NOMO-1 treated with DMSO at 0.1 percent for 48 hours (cell line): ENCODE measurements around the gene RMDN3.

ENCODE experiments used
- DNase-seq: peaks from one replicate; lab custom pipeline; 2025; ENCODE audit not compliant: unreplicated experiment; lab: John Stamatoyannopoulos, UW

RMDN3 gene, protein sequence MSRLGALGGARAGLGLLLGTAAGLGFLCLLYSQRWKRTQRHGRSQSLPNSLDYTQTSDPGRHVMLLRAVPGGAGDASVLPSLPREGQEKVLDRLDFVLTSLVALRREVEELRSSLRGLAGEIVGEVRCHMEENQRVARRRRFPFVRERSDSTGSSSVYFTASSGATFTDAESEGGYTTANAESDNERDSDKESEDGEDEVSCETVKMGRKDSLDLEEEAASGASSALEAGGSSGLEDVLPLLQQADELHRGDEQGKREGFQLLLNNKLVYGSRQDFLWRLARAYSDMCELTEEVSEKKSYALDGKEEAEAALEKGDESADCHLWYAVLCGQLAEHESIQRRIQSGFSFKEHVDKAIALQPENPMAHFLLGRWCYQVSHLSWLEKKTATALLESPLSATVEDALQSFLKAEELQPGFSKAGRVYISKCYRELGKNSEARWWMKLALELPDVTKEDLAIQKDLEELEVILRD

DNA sequence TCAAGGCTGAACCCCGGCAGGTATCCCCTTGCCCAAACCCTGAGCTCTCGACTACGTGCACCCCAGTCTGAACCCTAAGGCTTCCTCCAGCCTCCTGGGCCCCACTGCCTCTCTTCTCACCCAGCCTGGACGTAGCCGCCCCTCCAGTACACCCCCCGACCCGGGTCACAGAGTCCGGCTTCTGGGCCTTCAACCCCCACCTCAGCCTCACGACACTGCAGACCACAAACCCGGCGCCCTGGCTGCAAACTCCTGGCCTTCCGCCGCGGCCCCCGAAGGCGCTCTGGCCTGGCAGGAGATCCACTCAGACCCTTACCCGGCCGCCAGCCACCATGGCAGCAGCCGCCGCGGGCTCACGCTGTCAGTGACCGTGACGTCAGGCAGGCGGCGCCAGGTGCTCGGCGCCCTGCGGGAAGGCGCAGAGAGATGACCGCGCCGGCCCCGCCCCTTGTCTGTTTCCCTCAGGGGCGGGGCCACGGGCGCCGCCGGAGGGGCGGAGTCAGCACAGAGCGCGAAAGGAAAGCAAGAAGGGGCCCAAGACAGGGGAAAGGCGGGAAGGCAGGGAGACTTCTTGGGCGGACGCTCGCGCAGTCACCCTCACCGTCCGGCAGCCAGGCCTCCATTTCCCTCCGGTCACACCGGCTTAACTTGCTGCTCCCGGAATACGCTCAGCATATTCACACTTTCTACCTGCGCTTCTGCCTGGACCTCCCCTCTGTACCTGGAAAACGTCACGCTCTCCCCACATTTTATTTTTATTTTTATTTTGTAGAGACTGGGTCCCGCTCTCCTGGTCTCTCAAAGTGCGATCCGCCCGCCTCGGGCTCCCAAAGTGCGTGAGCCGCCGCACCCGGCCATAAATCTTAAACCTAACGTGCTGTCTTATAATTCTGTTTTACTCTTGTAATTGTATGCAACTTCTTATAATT is at the start of gene RMDN3:
Gene RMDN3, minus strand, starts transcription at position 372 of the 929 bp plus-strand sequence. CDS start 471 bp downstream, outside the sequence.
- peak; percentile 91 for DNase-seq

DNA sequence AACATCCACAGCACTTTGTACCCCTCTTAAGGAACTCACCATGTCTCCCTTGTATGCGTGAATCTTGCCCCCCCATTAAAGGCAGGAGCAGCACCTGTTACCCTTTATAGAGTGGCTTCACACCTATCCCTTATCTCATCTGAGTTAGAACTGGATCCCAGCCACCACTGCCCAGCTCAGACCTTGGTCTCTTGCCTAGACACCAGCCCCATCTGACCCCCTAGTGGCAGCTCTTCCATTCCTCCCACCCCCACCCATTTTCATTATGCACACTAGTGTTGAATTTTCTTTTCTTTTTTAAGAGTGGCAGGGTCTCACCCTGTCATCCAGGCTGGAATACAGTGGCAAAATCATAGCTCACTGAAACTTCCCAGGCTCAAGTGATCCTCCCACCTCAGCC is 48.6 kb upstream of the RMDN3 start:
- no peak for DNase-seq

DNA sequence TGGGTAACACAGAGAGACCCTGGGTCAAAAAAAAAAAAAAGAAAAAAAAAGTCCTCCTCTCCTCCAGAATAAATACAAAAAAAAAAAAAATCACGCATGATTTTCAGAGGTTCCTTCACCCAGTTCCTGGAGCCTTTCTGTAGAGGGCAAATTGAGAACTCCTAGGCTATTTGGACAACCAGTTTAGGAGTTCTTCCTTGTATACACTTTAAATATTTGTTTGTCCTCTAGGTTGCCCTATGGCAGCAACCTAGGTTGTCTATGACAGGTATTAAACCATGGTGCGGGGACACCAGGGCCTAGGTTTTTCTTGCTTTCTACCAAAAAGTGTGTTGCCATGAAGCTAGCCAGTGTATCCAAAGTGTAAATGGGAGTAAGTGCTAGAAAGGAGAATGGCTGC is 48.0 kb upstream of the RMDN3 start:
- DNase-seq = no peak

DNA sequence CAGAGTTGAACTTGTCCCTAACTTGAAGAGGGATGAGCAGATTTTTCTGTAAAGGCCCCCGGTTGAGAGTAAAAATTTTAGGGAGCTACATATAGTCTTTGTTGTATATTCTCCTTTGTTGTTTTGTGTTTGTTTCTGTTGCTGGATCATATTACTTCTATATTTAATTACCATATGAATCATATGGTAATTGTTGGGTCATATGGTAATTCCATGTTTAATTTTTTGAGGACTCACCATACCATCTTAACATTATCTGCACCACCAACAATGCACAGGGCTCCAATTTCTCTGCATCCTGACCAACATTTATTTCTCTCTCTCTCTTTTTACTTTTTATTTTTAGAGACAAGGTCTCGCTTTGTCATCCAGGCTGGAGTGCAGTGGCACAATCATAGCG is 44.5 kb upstream of the RMDN3 start:
- no peak for DNase-seq

GRCh38 chr15:40796512-40796911 is 41.5 kb upstream of the RMDN3 start:
- DNase-seq = no peak

DNA sequence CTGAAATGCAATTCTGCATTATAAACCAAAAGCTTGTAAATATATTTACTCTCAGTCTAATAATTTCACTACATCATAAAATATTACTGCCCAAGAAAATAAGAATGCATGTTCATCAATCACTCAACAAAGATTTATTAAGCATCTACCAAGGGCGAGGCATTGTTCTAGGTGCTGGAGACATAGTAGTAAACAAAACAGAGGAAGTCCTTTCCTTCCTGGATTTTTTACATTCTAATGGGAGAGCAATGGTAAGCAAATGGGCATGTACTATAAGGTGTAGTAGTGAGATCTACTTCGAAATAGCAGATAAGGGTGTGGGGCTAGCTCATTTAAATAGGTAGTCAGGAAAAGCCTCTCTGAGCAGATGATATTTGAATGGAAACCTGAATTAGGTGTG is 41.0 kb upstream of the RMDN3 start:
- DNase-seq = no peak

DNA sequence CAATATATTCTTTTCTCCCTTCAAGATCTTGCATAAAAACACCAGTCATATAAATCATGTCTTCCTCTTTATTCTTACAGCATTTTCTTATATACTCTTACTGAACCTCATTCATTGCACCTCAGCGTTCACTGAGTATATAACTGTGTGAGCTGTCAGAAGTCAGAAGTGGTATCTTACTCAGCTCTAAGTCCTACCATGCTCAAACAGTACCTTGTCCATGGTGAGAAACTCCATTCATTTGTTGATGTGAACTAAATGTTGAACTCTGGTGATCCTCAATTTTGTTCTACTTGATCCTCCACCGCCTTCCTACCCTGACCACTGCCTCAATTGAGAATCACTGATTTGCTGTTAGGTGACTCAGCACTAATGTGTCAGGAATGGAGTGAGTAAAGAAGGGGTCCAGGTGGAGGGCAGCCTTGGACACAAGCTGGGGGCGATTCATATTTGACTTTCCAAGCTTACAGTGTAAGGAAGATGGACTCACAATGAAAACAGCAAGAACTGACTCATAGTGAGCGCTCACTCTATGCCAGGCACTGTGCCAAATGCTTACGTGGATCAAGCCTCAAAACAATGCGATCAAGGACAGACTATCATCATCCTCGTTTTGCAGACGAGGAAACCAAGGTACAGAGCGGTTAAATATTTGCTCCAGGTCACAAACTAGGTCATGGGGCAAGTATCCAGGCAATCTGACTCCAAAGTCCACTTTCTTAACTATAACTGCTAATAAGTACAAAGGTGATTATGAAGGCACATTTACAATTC is 38.3 kb upstream of the RMDN3 start:
- no peak for DNase-seq

DNA sequence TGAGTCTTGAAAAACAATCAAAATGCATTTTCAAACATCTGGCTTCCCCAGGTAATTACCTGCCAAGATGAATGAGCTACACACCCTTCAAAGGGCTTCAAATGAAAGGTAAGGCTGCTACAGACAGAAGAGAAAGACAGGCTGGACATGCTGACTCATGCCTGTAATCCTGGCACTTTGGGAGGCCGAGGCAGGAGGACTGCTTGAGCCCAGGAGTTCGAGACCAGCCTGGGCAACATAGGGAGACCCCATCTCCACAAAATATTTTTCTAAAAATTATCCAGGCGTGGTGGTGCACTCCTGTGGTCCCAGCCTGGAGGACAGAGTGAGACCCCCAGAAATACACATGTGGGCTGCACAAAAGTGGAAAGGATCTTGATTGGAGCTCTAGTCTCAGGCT is 37.3 kb upstream of the RMDN3 start:
- no peak for DNase-seq

GRCh38 chr15:40790718-40791117 is 35.7 kb upstream of the RMDN3 start:
- DNase-seq = no peak

DNA sequence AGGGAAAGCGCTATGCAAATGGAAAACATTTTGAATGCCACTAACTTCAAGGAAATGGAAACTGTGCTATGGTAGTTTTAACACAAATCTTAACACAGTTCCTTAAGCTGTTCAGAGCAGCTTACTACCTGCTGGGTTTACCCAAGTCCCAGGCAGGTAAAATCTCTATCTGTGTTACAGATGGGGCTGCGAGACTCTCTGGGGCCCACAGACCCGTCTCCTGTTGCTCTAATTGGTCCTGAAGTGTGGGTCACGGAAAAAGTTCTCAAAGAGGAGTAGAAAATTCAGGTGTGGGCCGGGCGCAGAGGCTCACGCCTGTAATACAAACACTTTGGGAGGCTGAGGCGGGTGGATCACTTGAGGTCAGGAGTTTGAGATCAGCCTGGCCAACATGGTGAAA is 34.9 kb upstream of the RMDN3 start:
- DNase-seq = no peak

GRCh38 chr15:40789119-40789518 is 34.1 kb upstream of the RMDN3 start:
- no peak for DNase-seq

- no peak for DNase-seq
Observed at GRCh38 chr15:40787991-40788390, 32.9 kb upstream of the RMDN3 start.

- DNase-seq = peak; percentile 43
Observed at GRCh38 chr15:40787344-40787841, 32.3 kb upstream of the RMDN3 start.

DNA sequence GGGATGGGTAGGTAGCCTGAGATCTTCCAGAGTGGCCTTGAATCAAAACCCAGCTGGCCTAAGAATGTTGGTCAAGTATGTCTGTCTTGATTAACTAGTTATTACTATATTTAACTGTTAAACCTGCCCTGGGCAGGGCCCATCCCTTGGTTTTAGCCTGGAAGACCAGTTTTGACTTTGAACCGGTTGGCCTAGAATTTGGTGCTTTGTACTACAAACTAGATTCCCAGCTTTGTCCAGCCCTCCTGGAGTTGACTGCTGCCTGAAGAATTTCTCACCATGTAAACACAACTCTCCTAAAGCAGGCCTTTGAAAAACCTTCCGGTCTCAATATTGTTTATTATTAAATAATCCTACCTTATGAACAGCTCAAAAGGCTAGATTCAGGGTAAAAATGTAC is 30.8 kb upstream of the RMDN3 start:
- no peak for DNase-seq

GRCh38 chr15:40785164-40785563 is 30.1 kb upstream of the RMDN3 start:
- no peak for DNase-seq

GRCh38 chr15:40782609-40783227 is 27.7 kb upstream of the RMDN3 start:
- peak; percentile 15 for DNase-seq

DNA sequence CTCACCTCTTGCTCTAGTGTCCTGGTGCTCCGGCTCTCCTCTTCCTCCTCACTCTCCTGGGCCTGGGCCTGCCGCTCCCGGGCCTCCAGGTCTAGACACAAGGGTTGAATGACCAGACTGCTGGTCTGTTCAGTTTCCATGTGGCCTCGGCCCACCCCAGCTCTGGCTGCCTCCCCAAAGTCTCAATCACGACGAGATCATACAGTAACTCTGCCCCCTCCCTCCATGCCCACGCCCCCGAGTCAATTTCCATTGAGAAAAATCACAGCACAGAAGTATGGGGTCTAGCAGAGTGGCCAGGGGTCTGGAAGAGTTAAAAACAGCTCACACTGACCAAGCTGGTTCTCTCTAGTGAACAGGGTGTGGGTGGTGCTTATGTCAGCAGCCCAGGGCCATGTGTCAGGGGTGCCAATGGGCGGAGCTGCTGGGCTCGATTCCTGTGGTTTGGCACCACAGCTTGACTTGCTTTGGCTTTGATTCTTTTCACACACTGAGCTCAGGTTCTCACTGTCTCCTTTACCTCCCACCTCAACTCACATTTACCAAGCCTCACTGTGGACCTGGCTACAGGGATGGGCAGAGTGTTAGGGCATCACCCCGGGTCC is 21.6 kb upstream of the RMDN3 start:
- DNase-seq = no peak

GRCh38 chr15:40775740-40776536 is 20.9 kb upstream of the RMDN3 start:
- no peak for DNase-seq

- DNase-seq = no peak
Observed at GRCh38 chr15:40775007-40775406, 20.0 kb upstream of the RMDN3 start.
